HG02884 (cell line): Measurements from ENCODE around the gene MCF2L.
"Not testable (repeated sequence)": the region's sequence is repeated elsewhere in the genome, so short reads cannot be mapped to it uniquely, and the experiment has no call there.

Experiments
- ATAC-seq: cut with Tn5 transposase; IDR thresholded peaks from one replicate; pipeline ENCODE4 v1.9.1; 2021; ENCODE audit warnings: mild to moderate bottlenecking, moderate library complexity; ENCODE audit not compliant: unreplicated experiment

The MCF2L gene

GRCh38 chr13:113090806-113091205 is 121.8 kb downstream of the MCF2L start:
- no peak for ATAC-seq

GRCh38 chr13:113091211-113091771 is 122.3 kb downstream of the MCF2L start:
- ATAC-seq = no peak

- no peak for ATAC-seq
Measured at GRCh38 chr13:113091891-113092775, 123.1 kb downstream of the MCF2L start.

DNA sequence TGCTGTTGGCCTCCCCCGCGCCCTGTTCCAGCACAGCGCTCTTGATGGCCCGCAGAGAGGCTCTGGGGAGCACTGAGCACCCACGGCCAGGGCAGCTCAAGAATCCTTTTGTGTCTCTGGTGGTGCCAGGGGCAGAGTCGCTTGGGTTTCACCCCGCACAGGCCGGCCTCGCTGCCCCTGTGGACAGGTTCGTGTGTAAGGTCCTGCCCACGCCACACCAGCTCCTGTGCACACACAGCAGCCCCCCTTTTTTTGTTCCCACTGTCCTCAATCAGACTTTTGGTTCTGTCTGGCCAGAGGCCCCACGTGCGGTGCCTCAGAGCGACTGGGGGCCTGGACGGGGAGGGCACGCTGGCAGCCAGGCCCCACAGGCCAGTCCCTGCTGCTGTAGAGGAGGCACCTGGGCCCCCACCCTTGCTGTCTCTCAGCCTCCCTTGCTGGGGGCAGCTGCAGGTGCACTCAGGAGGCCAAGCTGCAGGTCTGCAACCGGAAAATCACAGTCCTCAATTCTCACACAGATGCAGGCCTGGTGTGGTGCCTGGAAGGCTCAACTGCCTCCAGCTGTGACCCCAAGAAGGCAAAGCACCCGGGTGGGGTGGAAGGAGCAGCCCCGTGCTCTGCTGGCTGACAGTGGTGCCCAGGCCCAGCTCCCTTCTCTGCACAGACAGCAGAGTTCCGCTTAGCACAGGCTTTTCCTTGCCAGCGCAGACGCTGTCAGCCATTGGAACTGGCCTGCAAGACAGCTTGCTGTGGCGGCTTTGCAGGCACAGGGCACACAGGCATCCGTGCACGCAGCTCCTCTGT is 124.0 kb downstream of the MCF2L start:
- no peak for ATAC-seq

- ATAC-seq = no peak
Measured at GRCh38 chr13:113093580-113094409, 124.8 kb downstream of the MCF2L start.

GRCh38 chr13:113094410-113094800 is 125.4 kb downstream of the MCF2L start:
- no peak for ATAC-seq

DNA sequence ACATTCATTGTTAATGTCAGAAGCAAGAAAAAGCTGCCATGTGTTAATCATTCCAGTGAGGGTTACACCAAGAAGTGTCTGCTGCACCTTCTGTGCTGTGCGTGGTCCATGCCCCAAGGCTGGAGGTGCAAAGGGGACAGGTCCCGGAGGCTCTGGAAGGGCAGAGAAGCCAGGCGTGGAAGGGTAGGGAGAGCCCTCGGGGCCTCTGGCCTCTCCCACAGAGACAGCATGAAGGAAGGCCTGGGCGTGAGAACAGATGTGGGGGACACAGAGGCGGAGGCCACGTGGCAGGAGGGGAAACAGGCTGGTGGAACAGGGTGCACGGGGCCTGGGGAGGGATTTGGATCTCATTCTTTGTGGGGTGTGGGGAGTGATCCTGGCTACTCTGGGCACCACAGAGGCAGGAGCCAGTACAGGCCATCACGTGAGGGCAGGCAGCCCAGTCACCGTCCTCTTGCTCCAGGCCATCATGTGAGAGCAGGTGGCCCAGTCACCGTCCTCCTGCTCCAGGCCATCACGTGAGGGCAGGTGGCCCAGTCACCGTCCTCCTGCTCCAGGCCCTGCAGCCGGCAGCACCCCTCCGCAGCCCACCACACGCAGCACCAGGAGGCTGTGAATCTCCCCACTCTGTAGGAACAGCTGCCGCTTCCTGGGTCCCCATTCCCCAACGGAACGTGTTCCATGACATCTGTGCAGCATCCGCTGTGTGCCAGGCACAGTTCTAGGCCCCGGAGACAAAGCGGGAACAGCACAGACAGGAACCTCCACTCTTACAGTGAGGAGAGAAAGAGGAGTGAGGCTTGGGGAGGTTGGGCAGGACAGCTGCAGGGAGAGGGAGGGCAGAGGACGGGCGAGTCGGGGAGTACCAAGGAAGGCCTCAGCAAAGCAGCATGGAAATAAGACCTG is 126.4 kb downstream of the MCF2L start:
- no peak for ATAC-seq

GRCh38 chr13:113096052-113096744 is 127.2 kb downstream of the MCF2L start:
- ATAC-seq = no peak

GRCh38 chr13:113096745-113097305 is 127.8 kb downstream of the MCF2L start:
- ATAC-seq = no peak

DNA sequence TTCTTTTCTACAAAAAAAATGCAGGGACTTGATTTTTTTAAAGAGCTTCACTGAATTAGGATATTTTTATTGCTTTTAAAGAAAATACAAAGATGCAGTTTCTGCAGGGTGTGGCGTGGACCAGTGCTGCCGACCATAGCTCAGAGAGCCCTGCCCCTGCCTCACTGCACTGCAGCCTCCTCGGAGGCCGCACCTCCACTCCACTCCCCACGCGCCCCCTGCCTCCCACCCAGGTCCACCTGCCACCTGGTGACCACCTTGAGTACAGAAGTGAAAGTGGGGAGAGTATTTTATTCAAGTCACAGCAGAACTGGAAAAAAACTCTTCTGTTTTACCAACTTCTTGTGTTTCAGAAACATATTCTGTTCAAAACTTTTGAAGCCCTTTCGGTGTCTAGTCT is 128.6 kb downstream of the MCF2L start:
- no peak for ATAC-seq

DNA sequence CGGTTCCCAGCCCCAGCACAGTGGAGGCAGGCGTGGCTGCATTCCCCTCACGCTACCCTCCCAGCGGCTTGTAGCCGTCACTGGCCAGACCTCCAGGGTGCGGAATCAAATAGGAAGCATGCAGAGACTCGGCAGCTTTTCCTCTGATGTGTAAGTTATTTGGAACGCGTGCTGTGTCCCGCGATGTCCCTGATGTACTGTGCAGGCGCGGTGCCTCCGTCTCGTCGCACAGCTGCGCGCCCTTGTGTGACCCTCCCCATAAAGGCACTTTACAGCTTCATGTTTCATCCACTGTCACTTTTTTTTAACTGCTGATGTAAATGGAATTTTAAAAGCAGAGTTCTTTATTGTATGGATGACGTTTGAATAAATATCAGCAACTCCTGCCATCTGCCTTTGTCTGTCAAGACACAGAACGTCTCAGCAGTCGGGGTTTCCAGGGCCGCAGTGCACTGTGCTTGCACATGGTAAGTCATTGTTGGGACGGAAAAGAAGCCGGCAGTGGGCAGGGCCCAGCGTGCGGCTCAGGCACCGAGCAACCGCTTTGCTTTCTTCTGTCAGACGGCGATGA is 129.2 kb downstream of the MCF2L start:
- ATAC-seq = no peak

DNA sequence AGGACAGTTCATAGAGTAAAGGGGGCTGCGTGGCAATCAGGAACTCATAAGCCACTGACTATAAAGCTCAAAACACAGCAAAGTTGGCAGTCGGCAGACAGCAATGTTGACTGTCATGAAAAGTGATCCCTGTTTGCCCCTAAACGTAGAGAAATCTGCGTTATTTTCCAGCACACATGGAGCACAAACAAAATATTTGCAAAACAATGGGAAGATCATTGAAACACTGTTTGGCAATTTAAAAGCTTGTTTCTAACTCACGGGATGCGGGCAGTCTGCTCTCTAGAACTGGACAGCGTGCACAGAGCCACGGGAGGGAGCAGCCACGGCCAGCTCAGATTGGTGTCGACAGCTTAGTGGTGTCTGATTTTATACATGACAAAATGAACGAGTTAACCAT is 130.1 kb downstream of the MCF2L start:
- no peak for ATAC-seq

DNA sequence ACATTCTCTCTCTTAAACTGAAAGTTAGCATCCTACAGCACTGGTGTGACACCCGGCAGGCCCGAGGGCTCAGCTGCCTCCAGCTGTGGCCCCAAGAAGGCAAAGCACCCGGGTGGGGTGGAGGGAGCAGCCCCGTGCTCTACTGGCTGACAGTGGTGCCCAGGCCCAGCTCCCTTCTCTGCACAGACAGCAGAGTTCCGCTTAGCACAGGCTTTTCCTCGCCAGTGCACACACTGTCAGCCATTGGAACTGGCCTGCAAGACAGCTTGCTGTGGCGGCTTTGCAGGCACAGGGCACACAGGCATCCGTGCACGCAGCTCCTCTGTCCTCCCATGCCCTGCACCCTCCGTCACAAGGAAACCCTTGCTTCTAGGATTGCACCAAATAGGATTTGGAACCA is 133.3 kb downstream of the MCF2L start:
- ATAC-seq = not testable (repeated sequence)

DNA sequence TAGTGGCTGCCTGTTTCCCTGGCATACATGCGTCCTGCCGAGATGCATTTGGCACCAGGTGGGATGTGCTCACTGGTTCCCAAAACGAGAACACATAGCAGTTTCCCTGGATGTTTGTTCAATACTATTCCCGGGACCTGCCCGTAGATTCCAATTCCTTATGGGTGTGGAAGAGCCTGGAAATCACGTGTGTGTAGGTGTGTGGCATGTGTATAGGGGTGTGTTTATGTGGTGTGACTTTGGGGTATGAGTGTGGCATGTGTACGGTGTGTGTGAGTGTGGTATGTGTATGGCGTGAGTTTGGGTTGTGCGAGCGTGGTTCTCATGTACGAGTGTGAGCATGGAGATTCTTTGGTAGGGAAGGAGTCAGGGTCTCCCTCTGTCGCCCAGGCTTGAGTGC is 133.7 kb downstream of the MCF2L start:
- no peak for ATAC-seq

- no peak for ATAC-seq
Measured at GRCh38 chr13:113103646-113104045, 134.6 kb downstream of the MCF2L start.

DNA sequence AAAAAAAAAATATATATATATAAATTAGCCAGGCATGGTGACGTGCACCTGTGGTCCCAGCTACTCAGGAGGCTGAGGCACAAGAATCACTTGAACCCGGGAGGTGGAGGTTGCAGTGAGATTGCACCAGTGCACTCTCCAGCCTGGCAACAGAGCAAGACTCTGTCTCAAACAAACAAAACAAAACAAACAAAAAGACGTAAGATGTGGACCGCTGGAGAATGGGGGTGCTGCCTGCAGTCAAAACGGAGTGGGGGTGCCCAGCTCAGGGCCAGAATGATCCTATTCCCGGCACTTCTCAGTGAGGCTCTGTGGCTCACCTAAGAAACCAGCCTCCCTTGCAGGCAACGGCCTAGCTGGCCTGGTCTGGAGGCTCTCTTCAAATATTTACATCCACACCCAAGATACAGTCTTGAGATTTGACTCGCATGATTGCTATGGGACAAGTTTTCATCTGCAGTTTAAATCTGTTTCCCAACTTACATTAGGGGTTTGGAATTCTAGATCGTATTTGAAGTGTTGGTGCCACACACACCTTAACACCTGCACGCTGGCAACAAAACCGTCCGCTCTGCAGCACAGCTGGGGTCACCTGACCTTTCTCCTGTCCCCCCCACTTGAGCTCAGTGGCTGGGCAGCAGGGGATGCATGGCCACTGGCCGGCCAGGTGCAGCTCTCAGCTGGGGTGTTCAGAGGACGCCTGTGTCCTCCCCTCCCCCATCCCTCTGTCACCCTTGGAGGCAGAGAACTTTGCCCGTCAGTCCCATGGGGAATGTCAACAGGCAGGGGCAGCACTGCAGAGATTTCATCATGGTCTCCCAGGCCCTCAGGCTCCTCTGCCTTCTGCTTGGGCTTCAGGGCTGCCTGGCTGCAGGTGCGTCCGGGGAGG is 136.3 kb downstream of the MCF2L start, which contains the start of gene F7:
F7 (plus strand) TSS at position 760 of the 889 bp plus-strand sequence; CDS start at position 811, 51 bp downstream.
- ATAC-seq = no peak

GRCh38 chr13:113105921-113106452 is 137.0 kb downstream of the MCF2L start:
- ATAC-seq = no peak
